ENCODE data around the gene CKAP5. TPM values are rescaled to one million over a fixed set of nuclear protein-coding genes. Genes with fewer than 3 reads are reported as not detected.

Gene CKAP5
- total RNA-seq, 1 experiment from 2014 or later: 166 TPM

- no peaks in the 10 kb centered on the region for H3K27me3 ChIP-seq (ENCODE audit: insufficient read depth, low read length)
- ATAC-seq (no peak), DNase-seq (ENCODE audit: low read depth, low spot score) (no peak)
- intact Hi-C loops (cut with micrococcal nuclease): no loop called here
- CTCF ChIA-PET: no interaction called here
- no peak overlapping the region for H2AFZ ChIP-seq (ENCODE audit: low read depth, low read length, poor library complexity, severe bottlenecking)
- no peak overlapping the region for H3K9ac ChIP-seq (ENCODE audit: low read length)
- H3K36me3 ChIP-seq (ENCODE audit: control insufficient read depth in 1 of 2, insufficient read depth in 2 of 2, low read length in 2 of 2): peaks cover 2 to 6% of the 10 kb centered on the region in 2 experiments; a peak in 2 of 4 replicates
- POLR2A ChIA-PET: no interaction called here
- peaks cover 11% of the 10 kb centered on the region; the same call in 1 of the 2 replicates for H4K20me1 ChIP-seq (ENCODE audit: insufficient read depth)
- no peak overlapping the region for H3K27ac ChIP-seq (ENCODE audit: low read depth, low read length)
- peaks cover 8 to 9% of the 10 kb centered on the region in 2 experiments; a peak in 2 of 4 replicates for H3K4me1 ChIP-seq (ENCODE audit: control insufficient read depth in 1 of 2, insufficient read depth in 2 of 2, low read length in 2 of 2)
- no peaks in the 10 kb centered on the region for H3K9me2 ChIP-seq (ENCODE audit: insufficient read depth)
- H3K79me2 ChIP-seq (ENCODE audit: insufficient read depth, low read length): peaks cover 100% of the 10 kb centered on the region
- no peak overlapping the region for H3K4me2 ChIP-seq (ENCODE audit: low read length)
- no peak overlapping the region for H3K4me3 ChIP-seq (replicated peaks in 1 of 2; ENCODE audit: low read depth in 1 of 2, low read length in 2 of 2)
- TF ChIP-seq EZH2phosphoT487 (IDR thresholded peaks at IDR 0.05; ENCODE audit: borderline replicate concordance) (no peak), EZH2 (IDR thresholded peaks at IDR 0.05) (no peak), EGR1 (IDR thresholded peaks at IDR 0.05; ENCODE audit: low read depth) (no peak), REST (IDR thresholded peaks at IDR 0.05; ENCODE audit: low read depth) (no peak), CEBPB (IDR thresholded peaks at IDR 0.05; ENCODE audit: low read depth) (no peak), ZBTB33 (IDR thresholded peaks at IDR 0.05; ENCODE audit: extremely low read depth, insufficient replicate concordance, low read length) (no peak), SP1 (IDR thresholded peaks at IDR 0.05; ENCODE audit: low read depth) (no peak), SRF (IDR thresholded peaks at IDR 0.05; ENCODE audit: low read depth) (no peak), FOSL1 (IDR thresholded peaks at IDR 0.05; ENCODE audit: low read depth) (no peak), CTCF (IDR thresholded peaks at IDR 0.05 in 2 of 3, conservative IDR thresholded peaks at IDR 0.05 in 1 of 3; ENCODE audit: borderline replicate concordance in 1 of 3, insufficient read depth in 1 of 3, low read depth in 2 of 3, low read length in 2 of 3) (no peak), POLR2A (IDR thresholded peaks at IDR 0.05; ENCODE audit: borderline replicate concordance, extremely low read depth, insufficient read depth, insufficient read length) (no peak), JUND (IDR thresholded peaks at IDR 0.05) (no peak), TCF7L2 (IDR thresholded peaks at IDR 0.05; ENCODE audit: borderline replicate concordance, extremely low read depth, insufficient read depth, insufficient read length) (no peak), SIN3A (IDR thresholded peaks at IDR 0.05; ENCODE audit: low read depth) (no peak), CBX3 (IDR thresholded peaks at IDR 0.05; ENCODE audit: low read depth) (no peak)
- RAD21 ChIA-PET (ENCODE audit: low non-redundant PET in 1 of 2, low total read pairs in 2 of 2, uncharacterized antibody in 2 of 2, unreplicated experiment in 2 of 2): no interaction called here
- H3K9me3 ChIP-seq (ENCODE audit: control insufficient read depth in 1 of 2, insufficient read depth in 1 of 2, low read depth in 1 of 2, low read length in 2 of 2): no peaks in the 10 kb centered on the region
- no TSS peak for BruUV-seq (replicated peaks)
These were observed 6.0 kb downstream of the CKAP5 start for GRCh38 chr11:46840116-46840515.
